Measurements from ENCODE around the gene PIK3R1.

- TF ChIP-seq POLR2A (IDR thresholded peaks at IDR 0.05), result no peak
- no peak for TF ChIP-seq CTCF (IDR thresholded peaks at IDR 0.05)
Measured at GRCh38 chr5:68274847-68275651, 59.5 kb downstream of the PIK3R1 start.

Data from body of pancreas (tissue), 4 donors.